Measurements from ENCODE around the gene SH3GL3.

Gene SH3GL3

DNA sequence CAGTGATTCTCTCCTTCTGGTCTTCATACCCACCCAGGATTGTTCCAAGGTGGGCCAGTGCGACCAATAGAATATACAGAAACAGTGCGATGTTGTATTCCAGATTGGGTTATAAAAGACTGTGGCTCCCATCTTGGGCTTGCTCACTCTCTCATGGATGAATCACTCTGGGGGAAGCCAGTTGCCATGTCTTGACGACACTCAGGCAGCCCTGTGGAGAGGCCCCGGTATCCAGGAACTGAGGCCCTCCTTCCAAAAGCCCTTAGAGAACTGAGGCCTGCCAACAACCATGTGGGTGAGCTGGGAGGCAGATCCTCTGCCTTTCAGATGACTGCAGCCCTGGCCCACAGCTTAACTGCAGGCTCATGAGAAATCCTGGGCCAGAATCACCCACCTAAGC is 57.2 kb downstream of the SH3GL3 start:
- Histone ChIP-seq H3K9ac (ENCODE audit: low read depth, low read length) (no peak overlapping the region), H3K27ac (ENCODE audit: low read depth, low read length) (no peak overlapping the region), H3K36me3 (ENCODE audit: insufficient read depth, low read length) (no peaks in the 10 kb centered on the region), H3K4me1 (ENCODE audit: insufficient read depth, low read length) (peaks cover 7% of the 10 kb centered on the region), H3K27me3 (ENCODE audit: insufficient read depth, low read length) (no peaks in the 10 kb centered on the region), H3K4me3 (ENCODE audit: low read length) (no peak overlapping the region), H3K9me3 (ENCODE audit: insufficient read depth, low read depth, low read length) (no peaks in the 10 kb centered on the region)
- 90% methylated on average over 4 of the region's 4 CpGs for WGBS

DNA sequence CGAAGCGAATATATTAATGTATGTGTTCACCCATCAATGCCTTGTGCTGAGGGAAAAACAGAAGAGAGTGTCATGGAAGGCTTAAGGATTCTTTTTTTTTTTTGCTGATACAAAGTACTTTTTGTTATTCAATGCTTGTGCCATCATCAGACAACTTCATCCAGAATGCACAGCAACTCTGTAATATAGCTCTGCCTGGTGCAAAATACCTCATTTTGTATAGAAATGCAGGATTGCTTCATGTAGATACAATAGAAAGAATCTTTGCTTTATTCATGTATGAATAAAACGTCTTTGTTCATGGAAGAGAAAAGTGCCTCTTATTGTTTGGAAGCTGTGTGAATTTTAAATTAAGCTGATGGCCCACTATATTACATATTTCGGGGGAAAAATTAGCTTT is 62.9 kb downstream of the SH3GL3 start:
- no peaks in the 10 kb centered on the region for H3K36me3 ChIP-seq (ENCODE audit: insufficient read depth, low read length)
- no peak overlapping the region for H3K4me3 ChIP-seq (ENCODE audit: low read length)
- no peak overlapping the region for H3K27ac ChIP-seq (ENCODE audit: low read depth, low read length)
- no peaks in the 10 kb centered on the region; the same call in 1 of the 2 replicates for H3K27me3 ChIP-seq (ENCODE audit: insufficient read depth, low read length)
- no peaks in the 10 kb centered on the region for H3K9me3 ChIP-seq (ENCODE audit: insufficient read depth, low read depth, low read length)
- H3K4me1 ChIP-seq (ENCODE audit: insufficient read depth, low read length): peaks cover 9% of the 10 kb centered on the region; the same call in 1 of the 2 replicates
- 95% methylated on average over 4 of the region's 4 CpGs for WGBS
- H3K9ac ChIP-seq (ENCODE audit: low read depth, low read length): no peak overlapping the region

DNA sequence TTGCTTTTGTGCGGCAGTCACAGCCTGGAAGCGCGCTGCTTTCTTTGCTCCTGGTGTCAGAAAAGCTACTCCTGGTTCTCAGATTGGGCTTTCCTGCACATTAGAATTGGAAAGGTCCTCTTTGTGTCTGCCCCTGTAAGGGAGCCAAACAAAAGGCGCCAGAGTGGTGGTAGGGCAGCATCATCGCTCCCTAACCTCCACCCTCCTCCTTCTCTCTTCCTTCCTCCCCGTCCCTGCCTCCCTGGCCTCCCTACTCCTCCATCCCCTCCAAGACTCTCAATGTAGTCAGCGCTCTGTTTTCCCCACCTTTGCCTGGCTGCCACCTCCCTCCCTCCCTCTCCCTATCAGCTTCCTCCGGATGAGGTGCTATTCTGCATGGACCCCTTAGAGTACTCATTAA is 65.3 kb downstream of the SH3GL3 start:
- 66% methylated on average over 8 of the region's 8 CpGs for WGBS
- Histone ChIP-seq H3K4me1 (ENCODE audit: insufficient read depth, low read length) (peaks cover 14% of the 10 kb centered on the region; the same call in 1 of the 2 replicates), H3K9ac (ENCODE audit: low read depth, low read length) (no peak overlapping the region), H3K27ac (ENCODE audit: low read depth, low read length) (no peak overlapping the region), H3K9me3 (ENCODE audit: insufficient read depth, low read depth, low read length) (no peaks in the 10 kb centered on the region), H3K36me3 (ENCODE audit: insufficient read depth, low read length) (no peaks in the 10 kb centered on the region), H3K4me3 (ENCODE audit: low read length) (no peak overlapping the region), H3K27me3 (ENCODE audit: insufficient read depth, low read length) (no peaks in the 10 kb centered on the region; the same call in 1 of the 2 replicates)

DNA sequence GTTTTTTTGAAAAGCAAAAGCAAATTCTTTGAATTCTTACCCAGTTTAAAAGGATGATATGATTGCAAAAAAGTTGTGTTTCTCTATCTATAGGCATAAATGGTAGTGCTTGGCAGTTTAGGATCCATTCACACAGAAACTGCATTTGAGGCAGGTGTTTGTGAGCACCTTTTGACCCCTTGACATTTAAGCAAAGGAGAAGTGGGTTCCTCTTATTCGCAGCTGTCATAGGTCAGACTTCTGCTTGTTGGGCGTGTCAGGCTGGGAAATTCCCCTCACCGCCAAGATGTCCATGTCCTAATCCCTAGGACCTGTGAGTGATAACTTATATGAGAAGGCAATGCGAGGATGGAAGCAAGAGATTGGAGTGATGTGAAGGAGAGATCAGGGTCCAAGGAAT is 67.4 kb downstream of the SH3GL3 start:
- H3K27ac ChIP-seq (ENCODE audit: low read depth, low read length): no peak overlapping the region
- no peaks in the 10 kb centered on the region; the same call in 1 of the 2 replicates for H3K27me3 ChIP-seq (ENCODE audit: insufficient read depth, low read length)
- no peaks in the 10 kb centered on the region for H3K36me3 ChIP-seq (ENCODE audit: insufficient read depth, low read length)
- H3K9me3 ChIP-seq (ENCODE audit: insufficient read depth, low read depth, low read length): no peaks in the 10 kb centered on the region
- H3K4me1 ChIP-seq (ENCODE audit: insufficient read depth, low read length): peaks cover 14% of the 10 kb centered on the region; the same call in 1 of the 2 replicates
- H3K4me3 ChIP-seq (ENCODE audit: low read length): no peak overlapping the region
- H3K9ac ChIP-seq (ENCODE audit: low read depth, low read length): no peak overlapping the region
- WGBS: 93% methylated on average over 4 of the region's 4 CpGs

DNA sequence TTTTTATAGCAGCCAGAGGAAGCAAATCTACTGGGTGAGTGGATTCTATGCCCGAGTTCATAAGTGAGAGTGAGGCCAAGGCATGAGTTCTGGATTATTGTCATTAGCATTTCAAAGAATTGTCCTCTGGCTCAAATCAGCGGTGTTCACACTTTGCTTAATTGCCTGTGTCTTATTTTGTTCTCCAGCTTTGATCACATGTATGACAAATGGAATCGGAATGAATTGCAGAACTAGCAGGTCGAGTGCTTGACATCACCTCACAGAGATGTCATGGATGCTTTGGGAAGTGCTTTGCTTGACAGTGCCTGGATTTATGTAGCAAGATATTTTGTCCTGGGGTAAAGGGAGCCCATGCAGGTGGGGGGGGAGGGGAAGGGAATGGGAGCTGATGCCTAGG is 68.0 kb downstream of the SH3GL3 start:
- Histone ChIP-seq H3K27ac (ENCODE audit: low read depth, low read length) (no peak overlapping the region), H3K9ac (ENCODE audit: low read depth, low read length) (no peak overlapping the region), H3K9me3 (ENCODE audit: insufficient read depth, low read depth, low read length) (no peaks in the 10 kb centered on the region), H3K4me3 (ENCODE audit: low read length) (no peak overlapping the region), H3K27me3 (ENCODE audit: insufficient read depth, low read length) (no peaks in the 10 kb centered on the region; the same call in 1 of the 2 replicates), H3K36me3 (ENCODE audit: insufficient read depth, low read length) (no peaks in the 10 kb centered on the region), H3K4me1 (ENCODE audit: insufficient read depth, low read length) (peaks cover 14% of the 10 kb centered on the region; the same call in 1 of the 2 replicates)
- WGBS: 73% methylated on average over 4 of the region's 4 CpGs

DNA sequence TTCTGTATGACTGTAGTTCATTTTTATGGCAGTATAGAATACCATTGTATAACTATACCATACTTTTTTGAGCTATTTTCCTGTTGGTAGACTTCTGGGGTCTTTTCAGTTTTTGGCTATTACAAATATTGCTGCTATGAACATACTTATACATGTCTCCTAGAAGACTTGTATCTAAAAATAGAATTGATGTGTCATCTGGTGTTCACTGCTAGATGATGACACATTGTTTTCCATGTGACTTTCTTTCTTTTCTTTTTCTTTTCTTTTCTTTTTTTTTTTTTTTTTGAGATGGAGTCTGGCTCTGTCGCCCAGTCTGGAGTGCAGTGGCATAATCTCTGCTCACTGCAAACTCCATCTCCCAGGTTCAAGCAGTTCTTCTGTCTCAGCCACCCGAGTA is 69.8 kb downstream of the SH3GL3 start:
- Histone ChIP-seq H3K36me3 (ENCODE audit: insufficient read depth, low read length) (no peaks in the 10 kb centered on the region), H3K4me3 (ENCODE audit: low read length) (no peak overlapping the region), H3K4me1 (ENCODE audit: insufficient read depth, low read length) (peaks cover 13% of the 10 kb centered on the region; the same call in 1 of the 2 replicates), H3K27me3 (ENCODE audit: insufficient read depth, low read length) (no peaks in the 10 kb centered on the region; the same call in 1 of the 2 replicates), H3K27ac (ENCODE audit: low read depth, low read length) (no peak overlapping the region), H3K9me3 (ENCODE audit: insufficient read depth, low read depth, low read length) (no peaks in the 10 kb centered on the region), H3K9ac (ENCODE audit: low read depth, low read length) (no peak overlapping the region)
- 87% methylated on average over 2 of the region's 2 CpGs for WGBS

DNA sequence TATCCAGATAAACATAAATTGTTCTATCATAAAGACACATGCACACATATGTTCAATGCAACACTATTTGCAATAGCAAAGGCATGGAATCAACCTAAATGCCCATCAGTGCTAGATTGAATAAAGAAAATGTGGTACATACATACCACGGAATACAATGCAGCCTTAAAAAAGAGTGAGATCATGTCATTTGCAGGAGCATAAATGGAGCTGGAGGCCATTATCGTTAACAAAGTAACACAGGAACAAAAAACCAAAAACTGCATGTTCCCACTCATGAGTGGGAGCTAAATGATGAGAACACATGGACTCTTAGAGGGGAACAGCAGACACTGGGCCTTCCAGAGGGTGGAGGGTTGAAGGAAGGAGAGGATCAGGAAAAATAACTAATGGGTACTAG is 79.2 kb downstream of the SH3GL3 start:
- no peaks in the 10 kb centered on the region for H3K36me3 ChIP-seq (ENCODE audit: insufficient read depth, low read length)
- no peaks in the 10 kb centered on the region; the same call in 1 of the 2 replicates for H3K4me1 ChIP-seq (ENCODE audit: insufficient read depth, low read length)
- H3K9ac ChIP-seq (ENCODE audit: low read depth, low read length): no peak overlapping the region
- no peak overlapping the region for H3K4me3 ChIP-seq (ENCODE audit: low read length)
- no peaks in the 10 kb centered on the region for H3K27me3 ChIP-seq (ENCODE audit: insufficient read depth, low read length)
- H3K9me3 ChIP-seq (ENCODE audit: insufficient read depth, low read depth, low read length): peaks cover 10% of the 10 kb centered on the region; the same call in 1 of the 2 replicates
- WGBS: 100% methylated on average over 2 of the region's 2 CpGs
- H3K27ac ChIP-seq (ENCODE audit: low read depth, low read length): no peak overlapping the region

DNA sequence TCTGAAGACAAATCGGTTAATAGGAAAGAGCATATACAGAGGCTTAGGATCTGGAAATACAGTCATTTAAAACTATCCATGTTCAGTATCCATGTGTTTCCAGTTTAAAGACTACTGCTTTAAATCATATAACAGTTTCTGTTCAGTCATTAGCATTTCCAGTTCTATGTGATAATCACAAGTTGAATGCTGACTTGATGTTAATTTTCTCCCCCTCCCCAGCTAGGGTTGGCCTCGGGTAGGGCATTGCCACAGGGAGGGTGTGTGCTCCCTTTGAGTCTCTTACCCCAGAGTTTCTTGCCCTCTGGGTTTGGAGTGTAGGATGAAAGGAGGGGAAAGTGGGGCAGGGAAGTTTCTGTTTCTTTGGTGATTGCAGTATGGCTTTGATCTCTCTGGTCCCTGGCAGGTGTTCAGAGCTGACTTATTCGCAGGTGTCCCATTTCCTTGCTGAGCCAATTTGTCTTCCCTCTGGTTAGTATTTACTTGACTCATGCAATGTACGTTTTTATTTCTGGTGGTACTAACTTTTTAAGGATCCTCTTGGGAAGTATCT is 86.3 kb downstream of the SH3GL3 start:
- Histone ChIP-seq H3K9ac (ENCODE audit: low read depth, low read length) (no peak overlapping the region), H3K36me3 (ENCODE audit: insufficient read depth, low read length) (no peaks in the 10 kb centered on the region), H3K4me1 (ENCODE audit: insufficient read depth, low read length) (peaks cover 9% of the 10 kb centered on the region), H3K27ac (ENCODE audit: low read depth, low read length) (no peak overlapping the region), H3K9me3 (ENCODE audit: insufficient read depth, low read depth, low read length) (peaks cover 2% of the 10 kb centered on the region; the same call in 1 of the 2 replicates), H3K27me3 (ENCODE audit: insufficient read depth, low read length) (no peaks in the 10 kb centered on the region), H3K4me3 (ENCODE audit: low read length) (no peak overlapping the region)
- 82% methylated on average over 4 of the region's 4 CpGs for WGBS

DNA sequence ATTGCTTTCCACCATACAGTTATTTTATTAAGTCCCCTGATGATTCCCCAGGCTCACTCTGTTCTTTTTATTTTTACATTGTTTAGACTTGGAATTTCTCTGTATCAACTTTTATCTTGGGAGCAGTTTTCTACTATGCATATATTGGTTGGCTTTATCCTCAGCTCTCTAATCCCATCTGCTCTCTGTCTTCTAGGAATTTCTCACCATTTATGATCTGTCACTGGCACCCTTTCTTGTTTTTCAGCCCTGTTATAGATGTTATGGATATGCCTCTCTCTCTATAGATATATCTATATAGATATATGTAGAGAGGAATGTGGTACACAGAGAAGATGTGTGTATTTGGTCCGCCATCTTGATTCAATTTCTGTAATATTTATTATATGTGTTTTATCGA is 90.5 kb downstream of the SH3GL3 start:
- Histone ChIP-seq H3K9me3 (ENCODE audit: insufficient read depth, low read depth, low read length) (no peaks in the 10 kb centered on the region), H3K27ac (ENCODE audit: low read depth, low read length) (no peak overlapping the region), H3K9ac (ENCODE audit: low read depth, low read length) (no peak overlapping the region), H3K4me1 (ENCODE audit: insufficient read depth, low read length) (peaks cover 9% of the 10 kb centered on the region), H3K27me3 (ENCODE audit: insufficient read depth, low read length) (no peaks in the 10 kb centered on the region), H3K4me3 (ENCODE audit: low read length) (no peak overlapping the region), H3K36me3 (ENCODE audit: insufficient read depth, low read length) (no peaks in the 10 kb centered on the region)
- 98% methylated on average over 2 of the region's 2 CpGs for WGBS

DNA sequence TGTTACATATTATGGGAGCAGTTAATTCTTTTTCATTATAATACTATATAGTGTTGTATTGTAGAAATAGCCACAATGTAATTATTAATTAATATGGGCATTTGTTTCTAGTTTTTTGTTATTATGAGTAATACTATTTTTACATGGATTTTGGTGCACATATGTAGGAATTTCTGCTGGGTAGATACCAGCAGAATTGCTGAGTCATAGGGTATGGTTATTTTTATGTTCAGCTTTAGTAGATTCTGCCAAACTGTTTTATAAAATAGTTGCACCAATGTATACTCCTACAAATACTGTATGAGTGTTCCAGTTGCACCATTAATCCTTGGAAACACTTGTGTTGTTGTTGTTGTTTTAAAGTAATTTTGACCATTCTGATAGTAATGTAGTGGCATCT is 91.5 kb downstream of the SH3GL3 start:
- Histone ChIP-seq H3K27ac (ENCODE audit: low read depth, low read length) (no peak overlapping the region), H3K36me3 (ENCODE audit: insufficient read depth, low read length) (no peaks in the 10 kb centered on the region), H3K27me3 (ENCODE audit: insufficient read depth, low read length) (no peaks in the 10 kb centered on the region), H3K9ac (ENCODE audit: low read depth, low read length) (no peak overlapping the region), H3K4me3 (ENCODE audit: low read length) (no peak overlapping the region), H3K9me3 (ENCODE audit: insufficient read depth, low read depth, low read length) (peaks cover 8% of the 10 kb centered on the region), H3K4me1 (ENCODE audit: insufficient read depth, low read length) (peaks cover 9% of the 10 kb centered on the region)

DNA sequence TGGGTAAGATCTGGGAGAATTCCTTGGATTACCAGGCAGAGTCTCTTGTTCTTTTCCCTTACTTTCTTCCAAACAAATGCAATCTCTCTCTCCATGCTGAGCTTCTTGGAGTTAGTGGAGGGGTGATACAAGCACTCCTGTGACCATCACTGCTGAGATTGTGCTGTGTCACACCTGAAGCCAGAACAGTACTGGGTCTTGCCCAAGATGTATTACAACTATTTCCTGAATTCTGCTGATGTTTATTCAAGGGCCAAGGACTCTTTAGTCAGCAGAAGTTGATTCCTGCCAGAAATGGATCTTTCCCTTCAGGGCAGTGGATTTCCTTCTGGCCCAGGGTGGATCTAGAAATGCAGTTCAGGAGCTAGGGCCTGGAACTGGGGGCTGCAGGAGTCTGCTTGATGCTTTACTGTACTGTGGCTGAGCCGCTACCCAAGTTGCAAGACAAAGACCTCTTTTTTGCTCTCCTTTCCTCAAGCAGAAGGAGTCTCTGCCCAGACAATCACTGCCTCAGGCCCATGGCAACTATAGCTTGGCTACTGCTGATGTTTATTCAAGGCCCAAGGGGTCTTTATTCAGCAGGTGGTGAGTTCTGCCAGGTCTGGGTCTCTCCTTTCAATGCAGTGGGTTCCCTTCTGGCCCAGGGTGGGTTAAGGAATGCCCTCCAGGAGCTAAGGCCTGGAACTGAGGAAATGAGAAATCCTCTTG is 98.8 kb downstream of the SH3GL3 start:
- Histone ChIP-seq H3K4me1 (ENCODE audit: insufficient read depth, low read length) (peaks cover 24% of the 10 kb centered on the region), H3K27me3 (ENCODE audit: insufficient read depth, low read length) (no peaks in the 10 kb centered on the region), H3K27ac (ENCODE audit: low read depth, low read length) (no peak overlapping the region), H3K9me3 (ENCODE audit: insufficient read depth, low read depth, low read length) (peaks cover 13% of the 10 kb centered on the region), H3K4me3 (ENCODE audit: low read length) (no peak overlapping the region), H3K36me3 (ENCODE audit: insufficient read depth, low read length) (no peaks in the 10 kb centered on the region), H3K9ac (ENCODE audit: low read depth, low read length) (no peak overlapping the region)
- 66% methylated on average over 1 of the region's 1 CpG for WGBS

All from HUES64 (cell line).